ENCODE measurements around the gene CHN2.

The CHN2 gene

DNA sequence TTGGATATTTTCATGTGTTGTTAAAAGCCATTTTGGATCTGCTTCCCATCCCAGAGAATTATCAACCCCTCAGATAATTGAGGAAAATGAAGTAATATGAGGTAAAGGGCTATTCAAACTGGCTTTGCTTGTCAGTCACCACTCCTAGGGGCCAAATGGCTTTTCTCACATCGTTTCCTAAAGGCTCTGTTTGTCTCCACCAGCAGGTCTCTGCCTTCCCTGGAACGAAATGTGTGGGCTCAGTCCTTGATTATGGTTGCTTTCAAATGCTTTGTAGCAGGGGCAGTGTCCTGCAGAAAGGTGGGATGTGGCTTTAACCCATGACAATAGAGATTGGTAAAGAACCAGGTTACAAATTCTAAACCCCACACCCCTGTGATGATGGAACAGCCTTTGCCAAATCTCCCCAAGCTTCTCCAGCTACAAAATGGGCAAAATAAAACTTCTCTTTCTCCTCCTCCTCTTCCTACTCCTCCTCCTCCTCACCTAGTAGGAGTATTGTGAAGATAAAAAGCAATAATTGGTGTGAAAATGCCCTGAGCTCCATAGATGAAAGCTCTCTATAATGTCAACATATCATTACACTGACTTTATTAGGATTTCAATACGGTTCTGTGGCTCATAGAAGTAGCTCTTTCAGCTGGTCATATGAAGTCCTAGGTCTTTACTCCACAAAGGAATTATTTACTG, 127.6 kb downstream of the CHN2 start:
- Histone ChIP-seq H3K4me3 (no peak overlapping the region), H3K27ac (no peak overlapping the region)

- Histone ChIP-seq H3K27ac (no peak overlapping the region), H3K4me3 (no peak overlapping the region)
Measured at GRCh38 chr7:29325476-29325875, 130.9 kb downstream of the CHN2 start.

DNA sequence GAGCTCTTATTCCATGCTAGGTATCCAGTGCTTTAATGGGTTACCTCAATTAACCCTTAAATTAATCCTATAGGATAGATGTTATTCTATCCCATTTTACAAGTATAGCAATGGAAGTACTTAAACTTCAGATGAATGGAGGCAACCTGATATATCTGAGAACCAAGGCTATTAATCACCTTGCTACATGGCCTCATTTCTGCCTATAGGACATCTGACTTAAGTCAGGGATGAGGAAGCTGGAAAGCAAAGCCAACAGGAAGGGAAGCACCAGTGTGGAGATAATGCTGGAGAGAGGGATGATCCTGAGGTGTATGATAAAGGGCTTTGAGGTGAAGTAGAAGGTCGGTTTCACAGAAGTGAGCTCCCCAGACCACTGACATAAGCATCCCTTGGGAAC, 132.3 kb downstream of the CHN2 start:
- no peak overlapping the region for H3K4me3 ChIP-seq
- no peak overlapping the region for H3K27ac ChIP-seq

- Histone ChIP-seq H3K4me3 (no peak overlapping the region), H3K27ac (peak overlapping the region in 2 of 21 experiments; percentile 26 to 61)
Measured at GRCh38 chr7:29327455-29327854, 132.9 kb downstream of the CHN2 start.

GRCh38 chr7:29328045-29328444, 133.5 kb downstream of the CHN2 start:
- Histone ChIP-seq H3K4me3 (no peak overlapping the region), H3K27ac (peak overlapping the region in 5 of 21 experiments; percentile 9 to 61 (median 20))

DNA sequence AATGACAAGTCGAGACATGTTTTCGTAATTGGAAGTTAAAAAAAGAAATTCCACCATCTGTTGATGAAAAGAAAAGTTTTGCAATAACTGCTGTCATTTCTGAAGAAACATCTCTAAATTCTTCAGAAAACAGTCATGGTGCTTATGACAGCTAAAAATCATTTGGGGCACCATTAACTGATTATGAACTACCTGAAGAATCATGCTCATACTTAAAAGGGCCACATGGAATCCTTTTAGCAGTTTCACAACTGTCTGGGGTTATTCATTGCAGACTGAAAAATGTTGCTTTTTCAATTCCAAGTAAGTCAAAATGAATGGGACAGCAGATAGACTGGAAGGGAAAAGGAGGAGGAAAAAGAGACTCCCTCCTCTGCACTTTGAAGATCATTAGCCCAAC, 134.2 kb downstream of the CHN2 start:
- H3K27ac ChIP-seq = peak overlapping the region in 3 of 21 experiments; percentile 4 to 26 (median 20)
- no peak overlapping the region for H3K4me3 ChIP-seq

DNA sequence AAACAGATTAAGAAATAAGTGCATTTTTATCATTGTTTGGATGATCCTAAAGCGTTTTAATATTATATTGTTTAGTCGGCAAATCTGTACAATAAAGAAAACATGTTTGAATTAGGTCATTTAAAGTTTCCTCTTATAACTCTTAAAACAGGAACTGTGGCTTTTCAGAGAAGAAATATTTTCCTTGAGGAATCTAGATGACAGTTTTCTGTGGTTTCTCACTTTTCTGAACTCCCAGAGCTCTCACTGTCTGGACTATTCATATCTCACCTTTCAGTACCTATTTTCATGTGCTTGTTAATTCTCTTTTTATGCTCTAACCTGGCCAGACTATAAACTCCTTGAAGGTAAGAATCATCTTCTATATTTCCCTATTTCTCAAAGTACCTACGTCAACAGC, 135.1 kb downstream of the CHN2 start:
- H3K27ac ChIP-seq = peak overlapping the region in 1 of 21 experiments; percentile 4
- H3K4me3 ChIP-seq = no peak overlapping the region

- Histone ChIP-seq H3K27ac (no peak overlapping the region), H3K4me3 (no peak overlapping the region)
Measured at GRCh38 chr7:29330136-29330535, 135.6 kb downstream of the CHN2 start.

DNA sequence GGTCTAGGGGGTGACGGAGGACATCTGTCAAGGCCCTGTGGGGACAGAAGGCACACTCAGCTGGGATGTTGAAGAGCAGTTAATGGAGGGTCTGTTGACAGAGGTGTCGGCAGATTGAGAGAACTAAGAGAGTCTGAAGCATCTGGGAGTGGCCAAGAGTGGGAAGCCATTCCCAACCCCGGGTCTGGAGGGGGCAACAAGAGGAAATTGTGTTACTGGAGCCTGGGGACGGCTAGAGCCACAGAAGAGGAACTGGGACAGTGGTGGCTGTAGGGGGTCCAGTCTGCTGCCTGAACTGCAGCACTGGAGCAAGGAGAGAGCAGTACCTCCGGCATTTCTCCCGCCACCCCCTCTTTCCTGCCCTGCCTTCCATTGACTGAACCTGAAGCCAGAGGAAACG, 136.6 kb downstream of the CHN2 start:
- Histone ChIP-seq H3K4me3 (no peak overlapping the region), H3K27ac (no peak overlapping the region)

DNA sequence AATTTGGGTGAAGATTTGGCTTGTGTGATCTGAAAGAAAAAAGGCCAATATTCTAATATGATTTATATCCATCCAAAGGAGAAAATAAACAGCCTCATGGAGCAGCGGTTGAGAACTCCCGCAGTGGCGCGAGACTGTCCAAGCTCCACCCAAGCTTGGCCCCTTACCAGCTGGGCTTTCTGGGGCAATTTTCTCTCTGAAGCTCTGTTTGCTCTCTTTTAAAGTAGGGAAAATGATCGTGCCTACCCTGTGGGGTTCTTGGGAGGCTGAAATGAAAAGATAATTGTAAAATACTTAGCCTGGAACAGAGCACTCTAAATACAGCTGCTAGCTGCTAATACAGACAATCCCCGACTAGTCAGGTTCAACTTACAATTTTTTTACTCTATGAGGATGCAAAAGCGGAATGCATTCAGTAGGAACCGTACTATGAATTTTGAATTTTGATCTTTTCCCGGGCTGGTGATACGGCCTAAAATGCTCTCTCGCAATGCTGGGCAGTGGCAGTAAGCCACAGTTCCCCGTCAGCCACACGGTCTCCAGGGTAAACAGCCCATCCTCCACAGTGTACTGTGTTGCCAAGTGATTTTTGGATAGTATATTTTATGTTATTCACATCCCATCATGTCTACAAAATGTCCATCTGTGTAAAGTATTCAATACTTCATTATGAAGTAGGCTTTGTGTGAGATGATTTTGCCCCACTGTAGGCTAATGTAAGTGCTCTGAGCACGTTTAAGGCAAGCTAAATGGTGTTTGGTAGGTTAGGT, 137.7 kb downstream of the CHN2 start:
- H3K27ac ChIP-seq = no peak overlapping the region

DNA sequence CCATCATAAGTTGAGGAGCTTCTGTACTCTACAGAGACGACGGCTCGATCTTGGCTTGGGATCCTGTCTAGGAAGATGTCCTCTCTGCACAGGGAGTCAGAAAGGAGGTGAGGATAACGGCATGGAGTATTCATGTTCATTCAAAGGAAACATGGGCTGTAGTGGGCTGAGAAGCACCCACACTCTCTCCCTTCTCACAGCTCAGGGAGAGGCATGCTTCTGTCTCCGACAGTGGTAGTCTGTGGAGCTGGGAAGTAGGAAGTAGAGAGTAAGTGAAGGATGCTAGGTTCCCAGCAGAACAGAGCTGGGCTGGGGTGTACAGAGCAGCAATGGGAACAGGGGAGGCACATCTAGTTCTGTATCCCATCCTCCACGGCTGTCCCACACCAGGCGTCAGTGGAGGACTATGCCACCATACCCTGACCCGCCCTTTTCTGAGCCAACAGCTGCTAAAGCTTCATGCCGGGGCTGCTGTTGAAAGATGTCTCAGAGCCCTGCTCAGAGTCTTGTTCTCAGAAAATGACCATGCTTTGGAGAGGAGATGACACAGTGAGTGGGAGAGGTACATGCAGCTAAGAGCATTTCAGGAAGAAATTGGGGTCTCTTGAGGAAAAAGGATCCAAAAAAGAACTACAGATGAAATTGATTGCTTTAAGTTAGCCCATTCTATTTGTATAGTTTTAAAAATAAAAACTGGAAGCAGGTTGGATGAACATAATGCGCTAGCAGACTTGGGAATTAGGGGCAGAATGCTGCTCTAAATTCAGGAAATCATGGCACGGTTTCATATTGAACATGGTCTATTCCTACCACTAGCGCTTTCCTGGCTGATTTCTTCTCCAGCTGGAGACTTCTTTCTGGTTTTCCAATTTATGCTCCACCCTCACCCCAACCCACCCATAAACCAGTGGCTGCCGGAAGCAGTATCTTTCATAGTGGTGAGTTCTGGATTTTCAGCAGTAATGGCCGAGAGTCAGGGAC, 138.6 kb downstream of the CHN2 start:
- H3K4me3 ChIP-seq = no peak overlapping the region
- no peak overlapping the region for H3K27ac ChIP-seq

More for the DNA sequence above, 137.7 kb downstream of the CHN2 start:
- no peak overlapping the region for H3K4me3 ChIP-seq

- Histone ChIP-seq H3K27ac (no peak overlapping the region), H3K4me3 (no peak overlapping the region)
Measured at GRCh38 chr7:29335188-29336083, 140.9 kb downstream of the CHN2 start.

DNA sequence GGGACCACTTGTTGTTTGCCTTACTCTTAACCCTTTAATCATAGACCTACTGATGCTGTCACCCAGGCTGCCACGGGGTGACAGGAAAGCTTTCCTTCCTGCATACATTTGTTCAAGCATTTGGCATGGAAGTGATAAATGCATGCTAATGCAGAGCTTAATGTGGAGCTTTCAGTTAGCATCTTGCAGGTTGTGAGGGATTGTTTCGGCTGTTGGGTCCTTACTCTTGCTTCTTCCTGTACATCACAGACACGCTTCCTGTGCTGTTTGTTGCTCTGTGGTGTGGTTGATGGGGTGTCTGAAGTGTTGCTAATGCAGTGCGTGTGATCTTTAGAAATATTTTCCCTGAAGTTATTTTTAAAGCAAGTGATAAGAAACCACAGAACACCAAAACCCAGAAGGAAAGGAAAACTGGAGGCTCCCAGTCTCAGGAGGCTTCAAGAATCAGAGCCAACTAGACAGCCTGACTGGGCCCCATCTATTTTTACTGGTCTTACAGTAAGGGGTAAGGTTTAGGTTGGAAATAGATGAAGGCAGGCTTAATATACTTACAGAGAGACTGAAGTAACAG, 143.1 kb downstream of the CHN2 start:
- no peak overlapping the region for H3K4me3 ChIP-seq
- H3K27ac ChIP-seq = peak overlapping the region in 2 of 21 experiments; percentile 25 to 30

- H3K4me3 ChIP-seq = no peak overlapping the region
- no peak overlapping the region for H3K27ac ChIP-seq
Measured at GRCh38 chr7:29340696-29341095, 146.1 kb downstream of the CHN2 start.

DNA sequence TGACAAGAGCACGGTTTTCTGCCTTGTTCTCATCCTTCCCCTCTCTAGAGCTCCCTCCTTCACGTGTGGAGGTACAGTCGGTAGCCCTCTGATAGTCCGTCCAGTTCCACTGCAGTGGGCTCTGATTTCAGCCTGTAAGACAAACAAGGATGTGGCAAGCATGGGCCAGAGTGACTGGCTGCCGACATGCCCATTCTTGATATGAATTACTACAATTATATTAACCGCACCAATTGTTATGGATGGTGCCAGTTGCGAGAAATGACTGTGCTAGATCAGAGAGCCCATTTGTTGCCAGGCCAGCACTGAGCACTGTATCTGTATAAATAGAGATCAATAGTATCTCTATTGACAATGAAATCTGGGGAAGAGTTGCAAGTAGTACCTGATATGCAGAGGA, 146.6 kb downstream of the CHN2 start:
- H3K4me3 ChIP-seq = no peak overlapping the region
- H3K27ac ChIP-seq = no peak overlapping the region

GRCh38 chr7:29342761-29343160, 148.2 kb downstream of the CHN2 start:
- Histone ChIP-seq H3K4me3 (no peak overlapping the region), H3K27ac (peak overlapping the region in 1 of 21 experiments; percentile 20)

- H3K27ac ChIP-seq = peak overlapping the region in 1 of 21 experiments; percentile 20
- H3K4me3 ChIP-seq = no peak overlapping the region
Measured at GRCh38 chr7:29343399-29343798, 148.8 kb downstream of the CHN2 start.

DNA sequence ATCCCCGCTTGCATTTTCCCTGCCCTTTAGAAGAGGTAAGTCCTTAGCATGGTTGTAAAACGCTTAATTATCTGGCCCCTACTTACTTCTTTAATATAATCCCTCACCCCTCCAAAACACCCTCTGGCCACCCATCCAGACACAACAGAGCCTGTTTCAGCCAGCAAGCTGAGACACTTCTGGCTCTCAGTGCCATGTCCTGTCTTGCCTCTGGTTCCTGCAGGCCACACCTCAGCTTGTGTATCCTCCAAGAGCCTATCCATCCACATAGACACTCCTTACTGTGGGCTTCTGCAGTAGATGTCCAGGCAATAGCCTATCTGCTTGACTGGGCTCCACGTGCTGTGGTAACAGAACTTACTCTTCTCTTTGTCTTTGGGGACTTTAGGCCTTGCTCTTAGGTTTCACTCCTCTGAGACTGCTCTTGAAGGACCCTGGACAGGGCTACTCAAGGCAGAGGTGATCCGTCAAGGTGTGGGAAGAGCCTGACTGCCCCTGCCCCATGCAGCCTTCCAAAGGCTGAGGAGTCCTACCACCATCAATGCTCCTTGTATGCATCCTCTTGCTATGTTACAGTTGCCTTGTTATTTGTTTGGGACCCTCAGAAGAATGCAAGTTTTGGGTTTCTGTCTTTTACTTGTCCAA, 149.9 kb downstream of the CHN2 start:
- Histone ChIP-seq H3K27ac (no peak overlapping the region), H3K4me3 (no peak overlapping the region)

Measured in skin epidermis (tissue), 12 donors.